Stimulated activated CD4-positive, alpha-beta T cell treated with anti-CD3 and anti-CD28 coated beads, TNF-alpha, amount 100 ng/mL, for 1 hour (primary cell): Measurements from ENCODE around the gene MTIF2.
"Not testable (repeated sequence)": the region's sequence is repeated elsewhere in the genome, so short reads cannot be mapped to it uniquely, and the experiment has no call there.

Experiments
- DNase-seq, 3 donors: peaks; one replicate each; pipeline ENCODE4 v3.0.0-alpha.2; 2020; ENCODE audit warnings: low read depth in 3 of 3, low spot score in 1 of 3

MTIF2 gene

GRCh38 chr2:55241582-55241981, 27.4 kb downstream of the MTIF2 start:
- DNase-seq = not testable (repeated sequence)

GRCh38 chr2:55239656-55240222, 29.3 kb downstream of the MTIF2 start:
- DNase-seq = no peak

DNA sequence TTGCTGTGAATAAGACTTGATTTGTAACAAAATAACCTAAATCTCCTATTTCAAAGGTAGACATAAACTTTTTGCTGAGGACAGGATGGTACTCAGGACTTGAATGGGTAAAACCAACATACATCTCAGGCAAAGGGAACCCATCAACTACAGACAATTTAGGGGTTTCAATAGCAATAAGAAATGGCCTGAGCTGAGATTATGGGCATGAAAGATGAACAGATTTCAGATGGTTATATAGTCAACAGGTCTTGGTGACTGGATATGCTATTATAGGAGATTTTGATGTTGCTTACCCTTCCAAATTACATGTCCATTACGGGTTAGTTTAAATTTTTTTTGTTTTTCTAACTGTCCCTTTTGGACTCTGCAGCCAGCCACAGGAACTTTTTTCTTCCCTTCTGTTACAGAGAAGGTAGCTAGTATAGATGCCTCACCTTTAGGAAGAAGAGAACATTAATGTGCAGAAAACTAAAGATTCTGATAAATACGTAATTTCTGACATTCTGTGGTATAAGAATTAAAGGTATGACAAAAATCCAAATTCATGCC, 32.0 kb downstream of the MTIF2 start:
- no peak for DNase-seq

DNA sequence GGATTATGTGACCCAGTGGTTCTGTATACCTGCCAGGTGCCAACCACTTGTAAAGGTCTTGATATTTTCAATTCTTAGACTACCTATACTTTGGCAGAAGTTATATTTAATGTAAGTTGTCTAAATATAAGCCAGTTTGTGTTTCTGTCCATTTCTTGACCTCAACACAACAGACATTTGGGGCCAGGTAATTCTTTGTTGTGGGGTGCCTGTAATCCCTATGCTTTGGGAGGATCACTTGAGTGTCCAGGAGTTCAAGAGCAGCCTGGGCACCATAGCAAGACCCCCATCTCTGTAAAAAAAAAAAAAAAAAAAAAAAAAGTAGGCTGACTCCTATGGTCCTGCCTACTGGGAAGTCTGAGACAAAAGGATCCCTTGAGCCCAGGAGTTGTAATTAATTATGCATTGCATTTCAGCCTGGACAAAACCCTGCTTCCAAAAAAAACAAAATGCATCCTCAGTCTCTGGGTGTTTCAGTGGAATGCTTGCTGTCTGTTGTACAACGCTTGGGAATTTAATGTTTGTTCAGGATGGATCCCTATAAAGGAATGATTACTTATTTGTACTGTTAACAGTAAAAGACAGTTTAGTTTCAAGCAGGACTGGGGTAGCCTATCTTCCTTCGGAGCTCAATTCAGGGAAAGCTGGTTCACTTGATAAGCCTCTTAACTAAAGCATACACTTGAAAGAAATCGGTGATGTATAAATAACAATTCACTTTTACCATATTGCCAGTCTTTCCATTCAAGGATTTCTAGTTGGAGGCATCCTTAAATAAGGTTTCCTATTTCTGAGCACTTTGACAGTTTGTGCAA, 33.1 kb downstream of the MTIF2 start:
- no peak for DNase-seq

DNA sequence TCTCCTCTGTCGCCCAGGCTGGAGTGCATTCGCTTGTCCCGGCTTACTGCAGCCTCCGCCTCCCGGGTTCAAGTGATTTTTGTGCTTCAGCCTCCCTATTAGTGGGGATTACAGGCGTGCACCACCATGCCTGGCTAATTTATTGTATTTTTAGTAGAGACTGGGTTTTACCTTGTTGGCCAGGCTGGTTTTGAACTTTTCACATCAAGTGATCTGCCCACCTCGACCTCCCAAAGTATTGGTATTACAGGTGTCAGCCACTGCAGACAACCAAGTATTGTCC, 35.4 kb downstream of the MTIF2 start:
- DNase-seq = no peak

DNA sequence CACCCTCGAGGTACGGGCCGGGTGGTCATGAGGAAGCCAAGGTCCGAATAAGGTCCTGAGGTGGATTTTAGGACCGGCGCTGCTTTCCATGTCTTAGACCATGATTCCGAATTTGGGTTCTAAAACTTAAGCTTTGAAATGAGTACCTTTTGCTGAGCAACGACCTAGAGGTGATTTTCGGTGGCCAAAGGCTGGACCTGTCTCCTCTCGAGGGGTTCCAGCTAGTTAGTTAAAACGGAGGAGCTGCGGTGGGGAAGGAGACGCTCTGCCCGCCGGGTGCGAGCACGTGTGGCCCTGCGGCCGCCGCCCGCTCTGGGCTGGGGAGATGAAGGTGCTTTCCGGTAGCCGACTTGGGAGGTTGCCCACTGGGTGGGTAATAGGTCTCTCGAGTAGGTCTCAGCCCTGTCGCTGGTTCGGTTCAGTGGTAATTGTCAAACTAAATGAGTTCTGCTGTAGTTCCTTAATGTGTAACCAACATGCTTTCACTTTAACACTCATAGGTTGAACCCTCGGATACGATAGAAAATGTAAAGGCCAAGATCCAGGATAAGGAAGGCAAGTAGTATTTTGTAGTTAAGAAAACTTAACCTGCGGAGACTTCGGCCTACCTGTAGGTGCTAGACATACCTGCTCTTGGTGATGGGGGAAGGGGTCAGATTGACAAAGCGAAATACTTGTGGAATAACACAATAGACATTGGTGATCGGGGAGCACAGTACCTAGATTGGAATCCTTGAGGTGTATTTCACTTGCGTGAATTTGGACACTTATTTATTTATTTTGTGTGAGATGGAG, 36.0 kb downstream of the MTIF2 start:
- peak in 1 of 3 donors; percentile 34 for DNase-seq

- DNase-seq = peak; percentile 81 to 97 (median 87)
Observed at GRCh38 chr2:55232084-55232862, 36.8 kb downstream of the MTIF2 start, which contains the start of the genes CLHC1 and RPS27A. Gene CLHC1, minus strand, starts transcription at chr2:55232293. Its CDS starts 9,882 bp downstream, at chr2:55222411. Gene RPS27A, plus strand, starts transcription at chr2:55232688. Its CDS starts 137 bp downstream, at chr2:55232825.

GRCh38 chr2:55231546-55232083, 37.4 kb downstream of the MTIF2 start:
- no peak for DNase-seq

GRCh38 chr2:55230551-55230950, 38.5 kb downstream of the MTIF2 start:
- no peak for DNase-seq

DNA sequence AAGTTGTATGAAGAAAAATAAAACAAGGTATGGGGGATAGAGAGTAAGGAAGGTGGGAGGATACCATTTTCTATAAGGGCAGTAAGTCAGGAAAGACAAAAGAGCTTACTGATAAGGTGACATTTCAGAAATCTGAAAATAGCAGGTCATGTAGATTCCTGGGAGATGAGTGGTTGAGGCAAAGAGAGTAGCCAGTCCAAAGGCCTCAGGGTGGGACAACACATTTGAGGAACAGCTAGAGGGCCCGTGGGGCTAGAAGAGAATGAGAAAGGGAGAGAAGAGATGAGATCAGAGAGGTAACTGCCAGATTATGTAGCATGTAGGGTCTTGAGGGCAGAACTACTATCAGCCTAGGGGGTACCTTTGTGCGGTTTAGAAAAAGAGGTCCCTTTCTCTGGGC, 39.8 kb downstream of the MTIF2 start:
- no peak for DNase-seq

GRCh38 chr2:55228226-55228563, 40.8 kb downstream of the MTIF2 start:
- no peak for DNase-seq

DNA sequence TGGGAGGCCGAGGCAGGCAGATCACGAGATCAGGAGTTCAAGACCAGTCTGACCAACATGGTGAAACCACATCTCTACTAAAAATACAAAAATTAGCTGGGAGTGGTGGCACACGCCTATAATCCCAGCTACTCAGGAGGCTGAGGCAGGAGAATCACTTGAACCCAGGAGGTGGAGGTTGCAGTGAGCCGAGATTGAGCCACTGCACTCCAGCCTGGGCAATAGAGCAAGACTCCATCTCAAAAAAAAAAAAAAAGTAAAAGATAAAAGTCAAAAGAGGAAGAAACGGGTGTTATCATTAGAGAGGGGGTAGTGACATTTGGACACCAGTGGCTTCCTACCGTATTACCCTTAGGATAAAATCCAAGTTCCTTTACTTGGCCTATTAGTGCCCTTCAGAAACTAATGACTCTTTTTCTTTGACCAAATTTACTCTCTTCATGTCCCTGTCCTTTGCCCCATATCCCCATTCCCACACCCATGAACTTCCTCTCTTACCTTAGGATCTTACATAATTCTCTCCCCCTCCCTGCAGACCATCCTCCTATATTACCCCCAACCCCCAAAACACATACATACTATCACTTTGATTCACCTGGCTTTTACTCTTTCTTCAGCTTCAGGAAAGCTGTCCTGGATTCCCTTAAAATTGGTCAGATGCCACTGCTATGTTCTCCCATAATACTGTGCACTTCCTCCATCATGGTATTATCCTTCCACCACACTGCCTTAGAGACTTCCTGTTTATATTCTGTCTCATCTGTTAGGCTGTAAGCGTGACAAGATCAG, 41.4 kb downstream of the MTIF2 start:
- not testable (repeated sequence) for DNase-seq

DNA sequence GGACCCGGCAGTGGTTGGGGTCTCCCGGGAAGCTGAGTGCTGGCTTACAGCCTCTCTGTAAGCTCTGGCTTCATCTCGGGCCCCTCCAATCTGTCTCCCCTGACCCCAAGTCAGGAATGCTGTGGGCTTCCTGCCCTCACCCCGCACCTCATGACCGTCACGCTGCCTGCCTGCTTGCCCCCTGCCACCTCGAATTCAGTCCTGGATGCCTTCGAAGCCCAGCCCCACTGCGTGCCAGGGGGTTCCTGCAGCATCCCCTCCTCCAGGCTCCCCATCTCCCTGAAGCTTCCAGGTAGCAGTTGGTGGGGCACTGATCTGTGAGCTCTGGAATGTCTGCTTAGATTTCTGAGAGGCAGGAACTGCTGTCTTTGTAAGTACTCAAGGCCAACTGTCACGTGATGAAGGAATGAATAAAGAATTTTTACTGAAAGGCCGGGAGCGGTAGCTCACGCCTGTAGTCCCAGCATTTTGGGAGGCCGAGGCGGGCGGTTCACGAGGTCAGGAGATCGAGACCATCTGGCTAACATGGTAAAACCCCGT, 43.5 kb downstream of the MTIF2 start:
- DNase-seq = no peak

GRCh38 chr2:55224761-55225261, 44.2 kb downstream of the MTIF2 start:
- DNase-seq = no peak

GRCh38 chr2:55223958-55224760, 44.9 kb downstream of the MTIF2 start:
- no peak for DNase-seq

- no peak for DNase-seq
Observed at GRCh38 chr2:55213822-55214221, 55.2 kb downstream of the MTIF2 start.

- no peak for DNase-seq
Observed at GRCh38 chr2:55204950-55205349, 64.1 kb downstream of the MTIF2 start.

DNA sequence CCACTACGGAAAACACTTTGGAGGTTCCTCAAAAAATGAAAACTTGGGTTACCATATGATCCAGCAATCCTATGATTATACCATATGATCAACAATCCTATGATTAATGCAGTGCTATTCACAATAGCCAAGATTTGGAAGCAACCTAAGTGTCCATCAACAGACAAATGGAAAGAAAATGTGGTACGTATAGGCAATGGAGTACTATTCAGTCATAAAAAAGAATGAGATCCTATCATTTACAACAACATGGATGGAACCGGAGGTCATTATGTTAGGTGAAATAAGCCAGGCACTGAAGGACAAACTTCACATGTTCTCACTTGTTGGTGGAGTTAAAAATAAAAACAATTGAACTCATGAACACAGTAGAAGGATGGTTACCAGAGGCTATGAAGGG, 64.5 kb downstream of the MTIF2 start:
- no peak for DNase-seq

DNA sequence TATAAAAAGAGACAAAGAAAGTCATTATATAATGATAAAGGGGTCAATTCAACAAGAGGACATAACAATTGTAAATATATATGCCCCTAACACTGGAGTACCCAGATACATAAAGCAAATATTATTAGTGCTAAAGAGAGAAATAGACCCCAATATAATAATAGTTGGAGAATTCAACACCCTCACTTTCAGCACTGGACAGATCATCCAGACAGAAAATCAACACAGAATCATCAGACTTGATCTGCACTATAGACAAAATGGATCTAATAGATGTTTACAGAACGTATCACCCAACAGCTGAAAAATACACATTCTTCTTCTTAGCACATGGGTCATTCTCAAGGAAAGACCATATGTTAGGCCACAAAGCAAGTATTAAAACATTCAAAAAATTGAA, 68.6 kb downstream of the MTIF2 start:
- no peak for DNase-seq
